GM18508 (cell line): Measurements from ENCODE around the gene EWSR1.

ENCODE experiments used
- ATAC-seq: cut with Tn5 transposase; IDR thresholded peaks from one replicate; pipeline ENCODE4 v1.9.1; 2021; ENCODE audit warnings: moderate number of reproducible peaks; ENCODE audit not compliant: insufficient read depth, unreplicated experiment

Gene EWSR1

DNA sequence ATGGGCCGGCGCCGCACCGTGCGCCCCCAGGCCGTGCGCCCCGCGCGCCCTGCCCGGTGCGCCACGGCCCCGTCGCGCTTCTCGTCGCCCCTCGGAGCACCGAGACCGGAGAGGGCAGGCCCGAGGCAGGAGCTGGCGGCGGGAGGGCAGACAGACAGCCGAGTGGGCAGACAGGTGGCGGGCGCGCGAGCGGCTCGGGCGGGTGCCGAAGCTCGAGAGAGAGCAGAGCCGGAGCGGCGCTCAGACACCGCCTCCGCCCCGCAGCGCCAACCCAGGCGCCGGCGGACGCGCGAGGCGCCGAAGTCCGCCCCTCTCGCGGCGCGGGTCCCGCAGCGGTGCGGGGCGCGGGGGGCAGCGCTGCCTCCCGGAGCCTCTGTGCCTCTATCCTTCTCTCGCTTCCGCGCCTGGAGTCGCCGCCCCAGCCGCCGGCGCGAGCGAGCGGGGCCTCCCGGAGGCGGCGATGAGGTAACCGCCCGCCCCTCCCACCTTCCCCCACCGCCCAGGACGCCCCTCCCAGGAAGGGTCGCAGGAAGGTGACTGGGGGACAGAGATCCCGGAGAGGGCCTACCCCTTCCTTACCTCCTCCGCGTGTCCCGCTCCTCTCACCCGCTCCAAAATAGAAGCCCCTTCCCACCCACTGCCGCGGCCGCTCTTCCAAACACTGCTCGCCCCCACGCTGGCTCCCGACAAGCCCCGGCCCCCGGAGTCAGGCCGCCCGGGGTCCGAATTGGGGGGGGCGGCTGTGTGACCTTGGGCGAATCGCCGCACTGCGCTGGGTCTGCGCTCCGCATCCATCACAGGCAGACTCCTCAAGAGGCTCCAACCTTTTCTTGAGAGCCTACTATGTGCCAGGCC, 47.4 kb downstream of the EWSR1 start, which contains the start of gene RASL10A:
Gene RASL10A, minus strand, starts transcription at position 412 of the 855 bp plus-strand sequence. CDS start 451 bp downstream, outside the sequence.
- ATAC-seq = no peak

DNA sequence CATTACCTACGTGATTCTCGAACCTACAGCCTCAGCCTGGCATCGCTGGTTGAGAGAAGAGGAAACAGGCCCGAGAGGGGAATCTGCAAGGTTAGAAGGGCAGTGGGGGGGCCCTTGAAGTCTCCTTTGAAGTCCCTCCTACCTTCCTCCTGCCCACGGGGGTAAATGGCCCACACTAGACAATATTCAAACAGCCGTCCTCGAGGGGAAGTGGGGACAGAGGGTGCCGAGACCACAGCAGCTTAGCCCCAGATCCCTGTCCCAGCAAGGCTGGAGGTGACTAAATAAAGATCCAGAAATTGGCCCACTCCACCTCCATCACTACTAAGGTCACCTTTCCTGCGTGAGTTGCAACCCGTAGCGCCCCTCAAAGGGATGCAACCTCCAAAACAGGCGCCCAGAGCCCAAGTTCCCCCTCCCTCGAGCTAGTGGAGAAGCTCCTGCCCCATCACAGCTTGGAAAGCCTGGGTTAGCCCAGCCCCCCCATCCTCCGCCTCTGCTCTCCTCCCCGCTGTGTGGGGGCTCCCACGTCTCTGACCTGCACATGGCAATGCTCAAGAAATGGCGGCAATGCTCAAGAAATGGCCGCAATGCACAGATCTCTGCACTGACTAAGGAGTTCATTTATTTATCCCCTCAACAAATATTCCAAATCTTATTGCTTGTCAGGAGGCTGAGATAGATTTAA, 48.2 kb downstream of the EWSR1 start:
- no peak for ATAC-seq

DNA sequence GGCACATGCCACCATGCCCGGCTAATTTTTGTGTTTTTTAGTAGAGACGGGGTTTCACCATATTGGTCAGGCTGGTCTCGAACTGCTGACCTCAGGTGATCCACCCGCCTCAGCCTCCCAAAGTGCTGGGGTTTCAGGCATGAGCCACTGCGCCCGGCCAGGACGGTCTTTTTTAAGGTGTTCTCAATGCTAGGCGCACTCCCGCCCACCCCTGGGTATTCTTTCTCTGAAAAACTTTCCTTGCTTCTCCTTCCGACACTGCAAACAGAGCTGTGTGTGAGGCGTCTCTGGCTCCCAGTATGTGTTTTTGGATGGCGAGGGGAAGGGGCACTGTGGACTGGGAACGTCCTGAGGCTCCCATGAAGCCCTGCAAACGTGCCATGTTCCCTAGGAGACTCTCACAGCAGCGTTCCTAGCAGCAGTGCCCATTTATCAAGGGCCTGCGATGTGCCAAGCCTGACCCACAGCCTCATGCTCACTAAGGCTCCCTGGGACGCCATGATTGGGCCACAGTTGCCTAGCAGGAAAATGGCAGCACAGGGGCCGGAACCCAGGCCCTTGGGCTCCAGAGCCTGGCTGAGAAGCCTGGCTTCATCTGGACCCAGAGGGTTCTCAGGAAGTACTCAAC, 49.9 kb downstream of the EWSR1 start:
- ATAC-seq = no peak

DNA sequence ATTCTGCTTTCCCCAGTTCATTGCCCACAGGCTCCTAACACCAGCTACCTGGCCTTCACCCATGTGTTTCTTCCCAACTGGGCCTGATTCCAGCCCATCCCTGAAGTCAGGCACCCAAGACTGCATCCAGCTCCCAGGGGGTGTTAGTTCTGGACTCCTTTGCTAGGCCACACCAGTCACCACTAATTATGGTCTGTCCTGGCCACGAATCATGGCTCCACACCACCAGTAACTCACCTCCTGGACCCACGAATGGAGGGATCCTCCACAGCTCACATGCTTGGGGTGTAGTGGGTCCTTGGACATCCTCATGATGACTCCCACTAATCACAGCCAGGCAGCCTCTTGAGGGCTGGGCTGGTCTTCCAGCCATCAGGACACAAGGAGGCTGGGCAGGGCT, 51.0 kb downstream of the EWSR1 start:
- ATAC-seq = no peak

DNA sequence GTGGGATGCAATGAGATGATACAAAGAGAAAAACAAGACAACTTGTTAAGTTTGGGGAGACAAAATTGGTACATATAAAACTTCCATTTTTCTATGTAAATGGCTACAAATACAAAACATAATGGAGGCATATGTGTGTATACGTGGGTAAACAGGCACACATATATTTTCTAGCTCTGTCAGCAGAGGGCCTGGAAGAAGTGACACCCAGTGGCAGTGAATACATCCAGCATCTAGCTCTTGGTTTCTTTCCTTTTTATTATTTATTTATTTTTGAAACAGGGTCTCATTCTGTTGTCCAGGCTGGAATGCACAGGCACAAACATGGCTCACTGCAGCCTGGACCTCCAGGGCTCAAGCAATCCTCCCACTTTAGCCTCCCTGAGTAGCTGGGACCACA, 52.5 kb downstream of the EWSR1 start:
- ATAC-seq = no peak

DNA sequence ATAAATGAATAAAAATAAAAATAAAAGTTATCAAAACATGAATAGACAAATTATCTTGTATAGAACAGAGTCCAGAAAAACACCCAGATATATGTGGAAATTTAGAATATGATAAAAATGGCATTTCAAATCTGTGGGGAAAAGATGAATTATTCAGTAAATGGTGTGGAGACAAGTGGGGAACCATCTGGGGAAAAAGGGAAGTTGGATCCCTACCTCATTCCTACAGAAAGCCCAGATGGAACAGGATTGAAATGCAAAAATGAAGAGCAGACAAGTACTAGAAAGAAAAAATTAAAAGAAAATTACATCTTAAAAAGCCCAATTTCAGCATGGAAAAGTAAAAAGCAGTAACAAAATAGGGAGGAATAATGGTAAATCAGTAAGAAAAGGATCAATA, 55.6 kb downstream of the EWSR1 start:
- ATAC-seq = no peak

DNA sequence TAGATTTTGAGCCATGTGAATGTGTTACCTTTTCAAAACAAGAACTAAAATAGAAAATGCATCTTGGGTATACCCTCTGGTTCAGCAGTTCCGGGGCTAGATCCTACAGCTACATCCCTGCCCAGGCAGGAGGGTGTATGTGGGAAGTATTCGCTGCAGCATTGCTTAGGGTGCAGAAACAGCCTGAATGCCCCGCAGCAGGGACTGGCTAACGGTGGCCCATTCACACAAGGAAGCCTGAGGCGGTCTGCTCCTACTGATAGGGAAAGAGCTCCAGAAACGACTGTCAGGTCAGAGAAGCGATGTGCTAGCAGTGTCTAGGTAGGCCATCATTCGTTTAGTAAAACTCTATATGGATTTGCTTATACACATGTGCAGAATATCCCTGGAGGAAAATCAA, 57.3 kb downstream of the EWSR1 start:
- ATAC-seq = no peak

DNA sequence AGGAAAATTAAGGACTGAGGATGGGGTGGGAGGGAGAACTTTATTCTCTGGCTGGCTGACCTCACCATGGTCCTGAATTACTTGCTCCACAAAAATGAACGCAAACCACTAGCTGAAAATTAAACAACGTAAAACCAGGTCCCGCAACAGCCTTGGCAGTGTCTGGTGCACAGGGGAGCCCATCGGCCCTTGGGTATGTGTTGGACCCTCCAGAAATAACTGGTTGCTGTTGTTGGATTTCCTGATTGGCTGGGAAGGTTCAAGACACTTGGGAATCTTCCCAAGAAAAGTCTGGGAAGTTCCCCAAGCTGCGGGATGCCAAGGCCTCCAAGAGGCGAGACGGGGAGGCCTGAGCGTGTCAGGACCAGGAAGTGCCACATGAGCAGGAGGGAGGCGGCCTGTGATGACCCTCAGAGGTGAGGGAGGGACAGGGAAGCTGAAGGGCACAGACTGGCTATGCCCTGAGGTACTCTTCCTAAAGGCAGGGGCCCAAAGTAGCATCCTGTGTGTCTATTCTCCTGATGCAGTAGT, 57.8 kb downstream of the EWSR1 start:
- ATAC-seq = no peak

DNA sequence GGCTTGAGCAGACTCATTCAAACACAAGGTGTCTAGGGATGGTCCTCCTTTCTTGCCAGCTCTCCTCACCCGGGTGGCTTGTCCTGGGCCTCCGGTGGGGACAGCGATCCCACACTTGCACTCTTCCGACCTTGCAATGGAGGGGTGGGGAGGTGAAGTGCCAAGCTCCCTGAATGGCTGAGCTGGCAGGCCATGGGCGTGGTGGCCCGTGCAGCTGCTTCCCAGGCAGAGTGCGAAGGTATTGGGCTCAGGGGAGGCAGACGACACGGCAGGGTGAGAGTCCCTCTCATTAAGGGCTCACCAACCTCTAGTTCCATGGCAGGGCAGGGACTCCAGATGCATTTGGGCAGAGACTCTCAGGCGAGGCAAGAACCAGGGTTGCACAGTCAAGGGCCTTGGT, 58.4 kb downstream of the EWSR1 start:
- no peak for ATAC-seq

DNA sequence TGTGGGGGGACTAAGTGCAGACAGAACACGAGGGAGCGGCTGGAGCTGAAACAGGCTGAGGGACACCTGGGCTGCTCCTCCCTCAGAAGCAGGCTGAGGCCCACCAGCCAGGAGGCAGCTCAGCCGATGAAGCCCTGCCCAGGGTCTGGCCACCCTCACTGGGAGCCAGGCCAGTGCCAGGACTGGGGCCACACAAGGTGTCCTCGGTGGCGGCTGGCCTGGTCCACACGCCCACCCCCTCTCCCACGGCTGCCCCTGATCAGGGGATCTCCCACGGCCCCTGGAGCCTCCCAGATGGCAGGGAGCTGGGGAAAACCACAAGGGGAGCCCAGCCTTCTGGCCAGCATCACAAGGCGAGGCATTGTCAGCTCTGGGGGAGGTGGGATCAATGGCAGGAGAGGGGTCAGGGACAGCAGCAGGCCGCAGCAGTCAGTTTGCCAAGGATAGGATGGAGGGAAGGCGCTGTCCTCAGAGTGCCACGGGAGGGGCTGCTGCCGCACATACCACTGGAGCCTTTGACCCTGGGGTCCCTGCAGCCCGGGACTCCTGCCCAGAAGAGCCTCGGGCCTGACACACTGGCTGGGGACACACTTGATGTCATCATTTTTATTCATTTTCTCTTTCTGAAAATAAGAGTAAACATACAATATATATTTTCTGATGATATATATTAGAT, 59.2 kb downstream of the EWSR1 start:
- no peak for ATAC-seq

DNA sequence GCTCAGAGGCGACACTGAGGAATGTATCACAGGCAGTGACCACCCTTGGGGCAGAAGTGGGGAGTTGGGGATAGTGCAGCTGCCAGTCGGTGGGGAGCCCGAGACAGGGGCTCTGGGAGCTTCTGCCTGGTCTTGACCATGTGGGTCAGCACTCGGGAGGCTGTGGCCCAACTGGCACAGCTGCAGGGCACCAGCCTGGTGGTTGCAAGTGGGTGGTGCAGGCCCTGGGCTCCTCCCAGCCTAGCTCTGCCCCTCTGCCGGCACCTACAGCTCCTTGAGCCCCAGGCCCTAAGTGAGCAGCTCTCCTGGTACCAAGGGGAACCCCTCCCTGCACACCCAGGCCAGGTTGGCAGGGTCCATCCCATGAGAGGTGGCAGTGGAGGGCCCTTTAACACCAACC, 60.0 kb downstream of the EWSR1 start:
- ATAC-seq = no peak

DNA sequence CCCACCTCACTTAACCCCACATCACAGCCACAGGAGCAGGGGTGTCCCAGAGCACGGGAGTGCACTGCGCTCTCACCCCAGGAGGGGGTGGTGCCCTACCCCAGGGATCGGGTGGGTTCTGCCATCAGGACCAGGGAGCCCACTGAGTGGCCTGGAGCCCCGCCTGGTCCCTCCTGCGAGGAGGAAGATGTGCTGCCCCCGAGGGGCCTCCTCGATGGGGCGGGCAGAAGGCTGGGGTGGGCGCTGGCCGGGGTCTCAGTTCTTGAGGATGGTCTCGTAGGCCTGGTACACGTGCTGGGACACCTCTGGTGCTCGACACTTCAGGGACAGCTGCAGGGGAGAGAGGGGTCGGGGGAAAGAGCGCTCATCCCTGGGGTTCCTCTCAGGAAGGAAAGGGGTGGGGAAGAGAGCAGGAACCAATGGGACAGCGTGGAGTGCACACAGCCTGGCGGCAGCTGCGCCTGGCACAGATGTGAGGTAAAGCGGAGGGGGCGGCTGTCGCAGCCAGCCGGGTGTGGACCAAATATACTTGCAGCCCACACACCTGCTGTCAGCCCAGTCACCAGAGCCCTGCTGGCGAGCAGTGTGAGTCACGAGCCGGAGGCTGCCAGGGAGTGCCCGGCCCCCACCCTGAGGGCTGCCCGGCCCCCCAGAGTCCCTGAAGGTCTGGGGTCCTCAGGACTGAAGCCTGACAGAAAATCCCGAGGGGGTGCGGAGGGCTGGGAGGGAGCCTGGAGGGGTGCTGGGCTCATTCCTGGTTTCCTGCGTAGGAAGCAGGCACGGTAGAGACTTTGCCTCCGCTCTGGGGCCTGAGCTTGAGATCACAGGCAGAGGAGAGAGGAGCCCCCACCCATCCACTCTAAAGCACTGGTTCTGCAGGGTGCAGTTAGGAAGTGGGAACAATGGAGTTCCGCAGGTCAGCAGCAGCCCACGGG, 60.8 kb downstream of the EWSR1 start:
- ATAC-seq = no peak

DNA sequence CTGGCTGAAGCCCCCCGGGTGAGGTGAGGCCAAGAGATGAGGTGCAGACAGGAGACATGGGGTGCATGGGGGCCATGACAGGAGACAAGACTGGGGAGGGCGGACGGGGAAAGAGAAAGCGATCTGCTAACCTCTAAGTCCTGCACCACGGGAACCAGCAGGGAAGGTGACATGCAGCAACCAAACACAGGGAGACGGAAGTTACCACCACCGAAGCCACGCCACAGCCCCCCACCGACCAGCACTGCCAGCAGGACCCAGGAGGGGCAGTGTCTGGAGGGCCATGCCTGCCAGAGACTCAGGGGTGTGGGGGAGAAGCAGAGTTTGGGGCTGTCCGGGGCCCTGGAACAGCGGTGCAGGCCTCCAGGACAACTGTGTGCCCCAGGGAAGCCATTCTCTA, 61.5 kb downstream of the EWSR1 start:
- no peak for ATAC-seq

DNA sequence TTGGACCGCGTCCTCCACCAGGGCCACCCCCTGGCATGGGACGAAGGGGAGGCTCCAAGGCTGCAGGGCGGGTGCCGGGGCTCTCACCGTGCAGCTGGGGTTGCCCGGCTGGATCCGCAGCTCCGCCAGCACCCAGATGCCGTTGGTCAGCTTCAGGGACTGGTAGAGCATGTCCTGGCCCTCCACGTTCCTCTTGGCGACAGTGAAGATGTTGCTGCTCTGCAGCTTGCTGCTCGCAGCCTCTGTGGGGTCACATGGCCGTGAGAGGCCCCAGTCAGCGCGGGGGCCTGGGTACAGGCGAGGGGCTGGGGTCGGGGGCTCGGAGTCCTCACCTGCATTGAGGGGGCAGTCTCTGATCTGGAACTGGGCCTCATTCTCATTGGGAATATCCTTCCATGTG, 62.2 kb downstream of the EWSR1 start:
- no peak for ATAC-seq

DNA sequence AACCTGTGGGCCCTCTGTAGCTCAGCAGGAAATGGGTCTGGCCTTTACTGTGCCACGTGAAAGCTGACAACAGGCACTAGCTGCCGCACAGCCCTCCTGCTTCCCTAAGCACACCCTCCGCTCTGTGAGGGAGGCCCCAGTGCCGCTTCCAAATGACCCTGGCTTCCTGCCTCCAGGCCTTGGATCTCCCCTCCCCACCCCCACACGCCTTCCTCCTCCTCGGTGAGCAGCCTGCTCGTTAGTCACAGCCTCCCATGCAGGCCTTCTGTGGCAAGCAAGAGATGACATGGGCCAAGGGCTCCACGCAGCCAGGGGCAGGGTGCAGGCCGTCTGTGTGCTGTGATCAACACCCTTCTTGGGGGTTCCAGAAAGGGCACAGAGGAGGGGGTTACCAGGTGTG, 62.7 kb downstream of the EWSR1 start:
- no peak for ATAC-seq

DNA sequence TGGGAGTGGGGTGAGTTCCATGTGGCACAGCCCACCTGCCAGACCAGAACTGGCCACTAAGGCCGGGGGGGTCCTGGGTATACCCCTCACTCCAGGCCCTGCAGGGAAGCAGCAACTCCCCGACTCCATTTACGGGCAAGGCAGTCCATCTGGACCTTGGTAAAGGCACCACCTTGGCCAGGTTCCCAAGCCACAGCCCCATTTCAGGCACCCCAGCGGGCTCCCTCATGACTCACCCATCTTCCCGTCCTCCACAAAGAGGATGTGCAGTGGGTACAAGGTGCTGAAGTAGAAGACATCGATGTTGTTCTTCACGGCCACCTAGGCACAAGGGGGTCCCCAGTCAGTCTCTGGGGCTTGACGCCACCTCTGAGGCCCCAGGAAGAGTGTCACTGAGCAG, 63.1 kb downstream of the EWSR1 start:
- ATAC-seq = no peak

DNA sequence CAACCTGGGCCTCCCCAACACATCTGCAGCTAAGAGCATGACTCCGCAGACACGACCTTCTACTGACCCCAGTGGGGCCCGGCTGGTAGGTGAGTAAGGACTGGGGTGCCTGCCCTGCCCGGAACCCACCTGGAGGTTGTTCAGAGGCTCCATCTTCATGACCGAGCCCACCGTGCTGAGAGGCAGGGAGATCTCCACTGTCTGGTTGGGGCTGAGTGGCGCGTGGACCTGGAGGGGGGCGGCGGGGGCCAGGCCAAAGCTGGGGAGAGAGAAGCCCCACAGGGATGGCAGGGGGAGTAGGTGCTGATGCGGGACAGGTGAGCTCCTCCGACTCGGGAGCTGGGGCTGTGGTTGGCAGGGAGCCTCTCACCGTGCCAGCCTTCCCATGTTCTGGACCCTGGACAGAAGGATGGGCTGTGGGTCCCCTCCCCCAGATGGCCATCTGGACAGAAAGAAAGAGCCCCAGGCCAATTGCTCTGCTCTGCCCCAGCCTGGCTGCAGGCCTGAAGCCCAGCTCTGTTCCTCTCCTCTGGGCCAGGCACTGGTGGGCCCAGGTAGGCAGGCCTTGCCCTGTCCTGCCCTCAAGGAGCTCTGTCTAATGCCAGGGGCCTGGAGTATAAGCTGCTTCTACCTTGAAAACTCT, 63.7 kb downstream of the EWSR1 start:
- ATAC-seq = no peak

DNA sequence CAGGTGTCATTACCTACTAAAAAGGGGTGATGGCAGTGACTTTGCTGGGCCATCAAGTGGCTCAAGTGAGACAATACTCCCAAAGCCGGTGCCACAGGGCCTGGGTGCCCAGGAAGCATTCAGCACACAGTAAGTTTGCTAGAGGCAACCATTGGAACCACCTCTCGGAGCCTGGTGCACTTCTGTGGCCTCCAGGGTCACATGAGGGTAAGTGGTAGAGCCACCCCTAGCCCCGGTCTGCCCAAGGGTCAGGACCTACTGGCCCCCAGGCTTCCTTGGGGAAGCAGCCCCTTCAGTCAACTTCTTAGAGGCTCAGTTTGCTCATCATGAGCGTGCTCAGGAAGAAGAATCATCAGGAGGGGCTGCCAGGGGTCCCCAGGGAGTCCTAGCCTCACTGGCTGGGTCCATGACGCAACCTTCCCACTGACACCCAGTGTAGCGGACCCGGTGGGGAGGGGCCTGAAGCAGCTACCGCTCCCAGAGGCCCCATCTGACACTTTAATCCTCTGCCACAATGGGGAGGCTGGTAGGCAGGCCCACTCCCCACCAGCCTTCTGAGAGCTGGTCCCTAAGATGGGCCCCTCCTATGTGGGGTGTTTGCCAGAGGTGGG, 64.9 kb downstream of the EWSR1 start:
- ATAC-seq = no peak

DNA sequence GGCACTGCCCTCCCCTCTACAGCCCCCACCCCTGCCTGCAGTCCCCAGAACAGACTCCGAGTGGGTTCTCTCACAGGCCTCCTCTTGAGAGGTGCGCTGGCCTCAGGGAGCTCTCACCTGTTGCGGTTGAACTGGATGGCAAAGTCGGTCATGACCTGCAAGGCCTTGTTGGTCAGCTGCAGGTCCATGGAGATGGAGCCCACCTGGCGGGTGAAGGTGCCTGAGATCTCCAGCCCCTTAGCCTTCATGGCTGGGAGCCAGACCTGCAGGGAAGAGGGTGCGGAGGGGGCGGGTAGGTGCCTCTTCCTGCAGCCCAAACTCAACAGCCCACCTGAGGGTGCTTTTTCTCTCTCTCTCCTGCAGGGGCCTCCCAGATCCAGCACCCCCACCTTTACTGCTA, 66.1 kb downstream of the EWSR1 start:
- ATAC-seq = no peak
